ENCODE measurements around the gene RSPO3.
"Not testable (repeated sequence)": the region's sequence is repeated elsewhere in the genome, so short reads cannot be mapped to it uniquely, and the experiment has no call there.

Gene RSPO3

DNA sequence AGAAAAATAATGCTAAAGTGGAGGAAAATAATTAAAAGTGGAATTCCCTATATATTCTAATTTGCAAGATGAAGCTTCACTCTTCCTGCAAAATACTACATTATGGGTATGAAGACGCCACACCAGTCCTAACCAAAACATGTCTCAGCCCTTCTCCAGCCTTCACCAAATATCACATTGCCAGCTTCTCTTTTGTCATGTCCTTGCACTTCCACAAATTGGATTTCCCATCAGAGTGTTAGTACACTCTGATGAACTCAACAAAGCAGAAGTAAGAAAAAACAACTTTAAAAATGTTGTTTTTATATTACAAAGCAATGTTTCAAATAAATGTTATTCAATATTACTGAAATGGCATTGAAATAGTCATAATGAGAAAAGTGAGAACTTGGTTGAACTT is 85.8 kb downstream of the RSPO3 start:
- DNase-seq (ENCODE audit: low read depth, low spot score) = no peak
- no peak overlapping the region for H3K4me3 ChIP-seq (ENCODE audit: low read depth, low read length)
- ChIA-PET POLR2A (no interaction called here), CTCF (interaction anchor here (1.2 to 4.3 kb wide), 2 partner anchors 14 to 26 kb away, joined by 3 to 18 read pairs; no protein-coding TSS in a partner anchor)
- TF ChIP-seq, protein P1, sequence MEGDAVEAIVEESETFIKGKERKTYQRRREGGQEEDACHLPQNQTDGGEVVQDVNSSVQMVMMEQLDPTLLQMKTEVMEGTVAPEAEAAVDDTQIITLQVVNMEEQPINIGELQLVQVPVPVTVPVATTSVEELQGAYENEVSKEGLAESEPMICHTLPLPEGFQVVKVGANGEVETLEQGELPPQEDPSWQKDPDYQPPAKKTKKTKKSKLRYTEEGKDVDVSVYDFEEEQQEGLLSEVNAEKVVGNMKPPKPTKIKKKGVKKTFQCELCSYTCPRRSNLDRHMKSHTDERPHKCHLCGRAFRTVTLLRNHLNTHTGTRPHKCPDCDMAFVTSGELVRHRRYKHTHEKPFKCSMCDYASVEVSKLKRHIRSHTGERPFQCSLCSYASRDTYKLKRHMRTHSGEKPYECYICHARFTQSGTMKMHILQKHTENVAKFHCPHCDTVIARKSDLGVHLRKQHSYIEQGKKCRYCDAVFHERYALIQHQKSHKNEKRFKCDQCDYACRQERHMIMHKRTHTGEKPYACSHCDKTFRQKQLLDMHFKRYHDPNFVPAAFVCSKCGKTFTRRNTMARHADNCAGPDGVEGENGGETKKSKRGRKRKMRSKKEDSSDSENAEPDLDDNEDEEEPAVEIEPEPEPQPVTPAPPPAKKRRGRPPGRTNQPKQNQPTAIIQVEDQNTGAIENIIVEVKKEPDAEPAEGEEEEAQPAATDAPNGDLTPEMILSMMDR (IDR thresholded peaks at IDR 0.05; ENCODE audit: insufficient read depth, low read length, missing control alignments) = no peak

DNA sequence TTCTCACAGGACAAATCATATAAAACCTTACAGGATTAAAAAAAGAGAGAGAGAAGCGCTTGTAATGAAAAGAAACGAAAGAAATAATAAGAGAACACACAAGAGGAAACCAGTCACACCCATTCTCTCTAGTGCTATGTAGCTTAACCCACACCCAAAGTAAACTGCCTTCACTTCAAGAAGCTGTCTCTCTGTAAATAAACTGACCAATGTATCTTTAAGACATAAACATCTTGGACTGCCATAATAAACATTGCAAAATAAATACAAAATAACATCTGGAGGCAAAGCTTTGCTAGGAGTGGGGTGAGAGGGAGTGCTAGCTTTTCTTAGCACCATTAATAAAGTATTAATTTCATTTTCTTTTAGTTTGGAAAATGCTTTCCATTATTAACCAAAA is 86.6 kb downstream of the RSPO3 start:
- TF ChIP-seq, protein P1 (IDR thresholded peaks at IDR 0.05; ENCODE audit: insufficient read depth, low read length, missing control alignments) = no peak
- no peak for DNase-seq (ENCODE audit: low read depth, low spot score)
- no peak overlapping the region for H3K4me3 ChIP-seq (ENCODE audit: low read depth, low read length)
- POLR2A ChIA-PET = no interaction called here
- CTCF ChIA-PET = no interaction called here

DNA sequence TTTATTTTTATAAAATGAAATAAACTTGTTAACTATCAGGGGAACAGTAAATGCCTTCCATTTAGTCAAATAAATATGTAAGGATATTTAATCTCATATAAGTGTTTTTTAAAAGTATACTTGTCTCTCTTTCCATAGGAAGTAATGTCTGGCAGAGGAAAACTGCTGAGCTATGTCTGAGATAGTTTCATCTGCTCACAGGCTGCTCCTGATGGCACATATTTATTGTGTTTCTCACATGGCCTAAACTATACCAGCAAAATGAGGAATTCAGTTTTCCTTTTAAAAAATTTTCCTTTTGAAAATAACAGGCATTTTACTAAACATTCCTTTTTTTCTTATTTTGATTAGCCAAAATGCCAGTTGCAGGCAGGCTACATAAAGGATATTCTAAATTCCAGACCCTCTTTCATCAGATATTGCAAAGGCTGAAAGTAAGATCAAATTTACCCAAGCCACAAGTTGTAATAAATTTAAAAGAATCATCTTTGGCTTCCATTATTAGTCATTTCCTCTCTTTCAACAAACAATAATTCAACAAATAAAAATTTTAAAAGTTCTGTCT is 88.1 kb downstream of the RSPO3 start:
- no peak for DNase-seq (ENCODE audit: low read depth, low spot score)
- H3K4me3 ChIP-seq (ENCODE audit: low read depth, low read length) = no peak overlapping the region
- POLR2A ChIA-PET = interaction anchor here (0.7 kb wide), 1 partner anchor 24 kb away, joined by 3 read pairs; no protein-coding TSS in a partner anchor
- CTCF ChIA-PET = no interaction called here
- TF ChIP-seq, protein P1 (IDR thresholded peaks at IDR 0.05; ENCODE audit: insufficient read depth, low read length, missing control alignments) = no peak

DNA sequence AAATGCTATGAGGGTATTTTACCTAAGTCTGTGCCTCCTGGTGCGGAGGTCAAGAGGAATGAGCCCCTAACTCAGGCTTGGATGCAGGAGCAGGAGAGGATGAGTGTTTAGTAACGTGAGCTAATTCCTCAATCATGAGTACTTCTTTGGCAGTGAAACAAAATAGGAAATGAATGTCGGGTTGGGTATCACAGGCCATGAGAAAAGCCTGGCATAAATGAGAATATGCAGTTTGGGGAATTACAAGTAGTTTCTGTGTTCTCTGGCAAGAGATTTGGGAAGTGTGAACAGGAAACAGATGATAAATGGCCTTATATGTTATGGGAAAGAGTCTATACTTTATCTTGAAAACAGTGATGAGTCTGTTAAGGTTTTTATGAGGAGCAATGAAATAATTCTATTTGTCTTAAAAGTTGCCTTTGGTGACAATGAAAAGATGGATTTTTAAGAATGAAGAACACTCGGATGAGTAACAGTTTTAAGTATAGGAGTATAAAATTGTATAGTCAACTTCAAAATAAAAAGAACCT is 89.2 kb downstream of the RSPO3 start:
- CTCF ChIA-PET = no interaction called here
- H3K4me3 ChIP-seq (ENCODE audit: low read depth, low read length) = no peak overlapping the region
- POLR2A ChIA-PET = no interaction called here
- TF ChIP-seq, protein P1 (IDR thresholded peaks at IDR 0.05; ENCODE audit: insufficient read depth, low read length, missing control alignments) = no peak
- no peak for DNase-seq (ENCODE audit: low read depth, low spot score)

DNA sequence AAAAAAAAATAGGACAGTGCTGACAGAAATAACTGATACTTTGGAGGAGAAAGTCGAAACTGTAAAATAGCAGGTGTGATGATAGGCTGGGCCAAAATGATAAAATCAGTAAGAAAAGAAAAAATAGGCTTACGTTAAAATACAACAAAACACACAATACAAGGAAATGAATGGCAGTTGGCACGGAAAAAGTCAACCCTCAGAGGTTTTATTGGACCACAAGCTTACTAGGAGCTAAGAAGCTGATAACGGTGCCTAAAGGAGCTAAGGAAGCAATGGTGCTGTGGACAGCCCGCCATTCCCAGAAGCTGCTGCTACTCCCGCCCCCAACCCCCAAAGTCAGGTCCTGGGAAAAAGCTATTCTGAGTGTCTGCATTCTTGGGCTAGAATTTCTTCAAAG is 92.3 kb downstream of the RSPO3 start:
- ChIA-PET POLR2A (interaction anchor here (0.7 kb wide), 1 partner anchor 10 kb away, joined by 3 read pairs; no protein-coding TSS in a partner anchor), CTCF (interaction anchor here (1.8 kb wide), 1 partner anchor 56 kb away, joined by 4 read pairs; the partner anchor contains the start of gene RNF146)
- TF ChIP-seq, protein P1 (IDR thresholded peaks at IDR 0.05; ENCODE audit: insufficient read depth, low read length, missing control alignments) = no peak
- DNase-seq (ENCODE audit: low read depth, low spot score) = no peak
- H3K4me3 ChIP-seq (ENCODE audit: low read depth, low read length) = no peak overlapping the region

DNA sequence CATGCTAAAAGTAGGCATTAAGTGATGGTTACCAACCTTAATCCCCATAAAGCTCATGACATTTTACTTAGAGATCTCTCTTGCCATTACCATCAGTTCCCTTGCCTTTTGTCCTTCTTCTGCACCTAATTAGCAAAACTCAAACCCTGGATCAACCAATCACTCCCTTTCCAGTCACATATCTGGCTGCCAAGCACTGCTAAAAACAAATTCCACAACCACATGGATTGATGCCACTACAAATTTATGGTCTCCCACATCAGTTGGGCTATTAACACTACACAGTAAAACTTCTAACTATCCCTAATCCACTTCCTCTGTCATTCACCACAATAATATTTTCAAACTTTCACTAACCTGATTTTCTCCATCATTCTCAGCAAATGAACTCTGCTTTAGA is 93.9 kb downstream of the RSPO3 start:
- no peak overlapping the region for H3K4me3 ChIP-seq (ENCODE audit: low read depth, low read length)
- CTCF ChIA-PET = interaction anchor here (1.8 kb wide), 1 partner anchor 54 kb away, joined by 4 read pairs; the partner anchor contains the start of gene RNF146
- POLR2A ChIA-PET = no interaction called here
- no peak for DNase-seq (ENCODE audit: low read depth, low spot score)
- TF ChIP-seq, protein P1 (IDR thresholded peaks at IDR 0.05; ENCODE audit: insufficient read depth, low read length, missing control alignments) = no peak

DNA sequence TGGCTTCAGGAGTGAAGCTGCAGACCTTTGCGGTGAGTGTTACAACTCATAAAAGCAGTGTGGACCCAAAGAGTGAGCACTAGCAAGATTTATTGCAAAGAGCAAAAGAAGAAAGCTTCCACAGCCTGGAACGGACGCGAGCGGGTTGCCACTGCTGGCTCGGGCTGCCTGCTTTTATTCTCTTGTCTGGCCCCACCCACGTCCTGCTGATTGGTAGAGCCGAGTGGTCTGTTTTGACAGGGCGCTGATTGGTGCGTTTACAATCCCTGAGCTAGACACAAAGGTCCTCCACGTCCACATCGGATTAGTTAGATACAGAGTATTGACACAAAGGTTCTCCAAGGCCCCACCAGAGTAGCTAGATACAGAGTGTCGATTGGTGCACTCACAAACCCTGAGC is 95.6 kb downstream of the RSPO3 start:
- CTCF ChIA-PET; H3K4me3 ChIP-seq (ENCODE audit: low read depth, low read length); DNase-seq (ENCODE audit: low read depth, low spot score); POLR2A ChIA-PET: not testable (repeated sequence)

DNA sequence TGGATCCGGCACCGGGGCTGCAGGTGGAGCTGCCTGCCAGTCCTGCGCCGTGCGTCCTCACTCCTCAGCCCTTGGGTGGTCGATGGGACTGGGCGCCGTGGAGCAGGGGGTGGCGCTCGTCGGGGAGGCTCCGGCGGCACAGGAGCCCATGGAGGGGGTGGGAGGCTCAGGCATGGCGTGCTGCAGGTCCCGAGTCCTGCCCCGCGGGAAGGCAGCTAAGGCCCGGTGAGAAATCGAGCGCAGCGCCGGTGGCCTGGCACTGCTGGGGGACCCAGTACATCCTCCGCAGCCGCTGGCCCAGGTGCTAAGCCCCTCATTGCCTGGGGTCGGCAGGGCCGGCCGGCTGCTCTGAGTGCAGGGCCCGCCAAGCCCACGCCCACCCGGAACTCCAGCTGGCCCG is 96.1 kb downstream of the RSPO3 start:
- DNase-seq (ENCODE audit: low read depth, low spot score); H3K4me3 ChIP-seq (ENCODE audit: low read depth, low read length); POLR2A ChIA-PET; CTCF ChIA-PET: not testable (repeated sequence)

Measured in AG04449 (cell line).